HepG2 (cell line): ENCODE measurements around the gene UBAC1. TPM values are rescaled to one million over a fixed set of nuclear protein-coding genes. Genes with fewer than 3 reads are reported as not detected.

Source experiments
- ATAC-seq: fragments of 200-7000 bp; cut with Tn5 transposase; 3 replicates; pipeline ENCODE4 v1.9.1; 2020; ENCODE audit warnings: mild to moderate bottlenecking, moderate library complexity
- BruUV-seq: library from RNA; stranded (reverse); fragments of 400-500 nt; replicated peaks from 2 replicates; lab custom pipeline; 2021; lab: Mats Ljungman, UMichigan
- CTCF ChIA-PET: fragments of 300-600 bp; formaldehyde crosslinking; extraction: SDS; loops from one replicate; lab custom pipeline; 2021; ENCODE audit warnings: low total read pairs, inconsistent platforms, low intra/inter-chr PET ratio; lab: Yijun Ruan, JAX
- POLR2A ChIA-PET: fragments of 350-600 bp; sonication (Branson Sonifier 250); formaldehyde crosslinking; loops from one replicate; lab custom pipeline; 2020; ENCODE audit warnings: antibody characterized with exemption, inconsistent platforms; lab: Yijun Ruan, JAX
- DNase-seq: peaks from one replicate; pipeline ENCODE4 v3.0.0-alpha.2; 2015; ENCODE audit warnings: low spot score
- FAIRE-seq: peaks from 3 replicates; lab custom pipeline; 2011; peaks lifted over from hg19 to GRCh38; lab: Jason Lieb, UNC
- H2AFZ ChIP-seq: one replicate; pipeline ENCODE4 v1.6.1; 2011; ENCODE audit warnings: low read length, inconsistent platforms
- H3K27ac ChIP-seq: fragments of 300-600 bp; 3 replicates; pipeline ENCODE4 v1.8.0; 2011; ENCODE audit warnings: mixed run types, mild to moderate bottlenecking, mixed read lengths, low read length, inconsistent platforms; ENCODE audit not compliant: insufficient read depth; ENCODE audit errors: extremely low read length
- H3K27me3 ChIP-seq, 2 experiments: fragments of 200-600 bp in 1 of 2; 2 replicates in 1 of 2; 3 replicates in 1 of 2; pipeline versions ENCODE4 v1.6.0 to v1.8.0; 2011; ENCODE audit warnings: low read length in 2 of 2, mild to moderate bottlenecking in 2 of 2, moderate library complexity in 2 of 2, inconsistent platforms in 1 of 2; ENCODE audit not compliant: insufficient read depth in 2 of 2, control insufficient read depth in 1 of 2
- H3K36me3 ChIP-seq, 2 experiments: fragments of 200-600 bp in 1 of 2; replicated peaks in 1 of 2; 2 replicates in 1 of 2; 3 replicates in 1 of 2; pipeline versions ENCODE4 v1.5.1 to v1.8.0; 2011; ENCODE audit warnings: low read length in 2 of 2, inconsistent platforms in 1 of 2; ENCODE audit not compliant: insufficient read depth in 2 of 2, control insufficient read depth in 1 of 2
- H3K4me1 ChIP-seq: 2 replicates; pipeline ENCODE4 v1.5.1; 2012; ENCODE audit warnings: low read length, inconsistent platforms; ENCODE audit not compliant: insufficient read depth
- H3K4me2 ChIP-seq: 2 replicates; pipeline ENCODE4 v1.6.0; 2011; ENCODE audit warnings: low read depth, low read length, inconsistent platforms
- H3K4me3 ChIP-seq, 3 experiments: fragments of 200-600 bp in 1 of 3; sonication (generic), shearing (Covaris generic) in 1 of 3; replicated peaks in 1 of 3; 2 replicates each; pipeline ENCODE4 v1.5.1; 2011 to 2016; ENCODE audit warnings: low read length in 3 of 3, inconsistent platforms in 2 of 3, low read depth in 2 of 3, mild to moderate bottlenecking in 2 of 3, control low read depth in 1 of 3, mixed read lengths in 1 of 3; ENCODE audit not compliant: insufficient read depth in 1 of 3
- H3K79me2 ChIP-seq: one replicate; pipeline ENCODE4 v1.6.1; 2011; ENCODE audit warnings: low read length, inconsistent platforms; ENCODE audit not compliant: insufficient read depth
- H3K9ac ChIP-seq: 2 replicates; pipeline ENCODE4 v1.6.0; 2011; ENCODE audit warnings: mild to moderate bottlenecking, low read depth, low read length, inconsistent platforms; ENCODE audit not compliant: insufficient read depth
- H3K9me3 ChIP-seq: 2 replicates; pipeline ENCODE4 v1.5.1; 2012; ENCODE audit warnings: mild to moderate bottlenecking, low read length
- H4K20me1 ChIP-seq: 2 replicates; pipeline ENCODE4 v1.6.0; 2011; ENCODE audit warnings: inconsistent platforms, mild to moderate bottlenecking, low read length, moderate library complexity; ENCODE audit not compliant: insufficient read depth
- PTBP1 ChIP-seq: fragments of 200-400 bp; formaldehyde crosslinking; IDR thresholded peaks from 2 replicates; pipeline ENCODE4 v1.6.1; 2018; ENCODE audit warnings: low read length, low read depth; ENCODE audit not compliant: poor library complexity, severe bottlenecking
- ZNF317 ChIP-seq: sonication (generic); formaldehyde crosslinking; IDR thresholded peaks from 2 replicates; pipeline ENCODE4 v1.5.0; 2020; ENCODE audit warnings: mild to moderate bottlenecking, missing genetic modification reagents
- ZNF598 ChIP-seq: sonication (generic); formaldehyde crosslinking; IDR thresholded peaks from 2 replicates; pipeline ENCODE4 v1.5.1; 2020; ENCODE audit warnings: mild to moderate bottlenecking, missing genetic modification reagents, borderline replicate concordance
- ZNF780A ChIP-seq: sonication (generic); formaldehyde crosslinking; IDR thresholded peaks from 2 replicates; pipeline ENCODE4 v1.8.0; 2022; ENCODE audit warnings: mild to moderate bottlenecking, missing genetic modification reagents, moderate library complexity
- WGBS: methylation state at CpG from one replicate; pipeline ENCODE4 v1.1.6; 2017; ENCODE audit warnings: low lambda C conversion rate; 5-methylcytosine and 5-hydroxymethylcytosine counted together
- in situ Hi-C: cut with HindIII; loops from 2 replicates; pipeline ENCODE4 v1.10.0; 2017; ENCODE audit warnings: low pct_unique_long_range_greater_than_20kb; ENCODE audit not compliant: extremely low pct_ligation_motif_present
- intact Hi-C: fragments of 100-400 bp; cut with micrococcal nuclease; formaldehyde crosslinking; loops from one replicate; pipeline ENCODE4 v1.10.0; 2022; ENCODE audit not compliant: unreplicated experiment
- polyA plus RNA-seq, 8 experiments: library from polyadenylated mRNA; depleted of rRNA in 3 of 8; stranded (reverse) in 7 of 8; unstranded in 1 of 8; fragments of >200 nt; fragmentation: Illumina TruSeq in 4 of 8; extraction: Trizol in 4 of 8; gene quantifications; 2 replicates each; pipeline versions ENCODE4 v1.2.1 to v1.2.3, GENCODE V29; 2011 to 2016; ENCODE audit warnings: low read depth in 4 of 8, missing spikeins in 1 of 8, mixed read lengths in 1 of 8; ENCODE audit not compliant: insufficient read depth in 1 of 8
- total RNA-seq, 5 experiments: library from RNA; depleted of rRNA; stranded (reverse); fragments of >200 nt; fragmentation: Illumina TruSeq; extraction: Trizol; gene quantifications; 2 replicates each; pipeline ENCODE4 v1.2.3, GENCODE V29; 2016; ENCODE audit warnings: low read depth in 1 of 5
- TF ChIP-seq, protein P1 (sequence below): sonication (generic); formaldehyde crosslinking; IDR thresholded peaks from 2 replicates; pipeline ENCODE4 v1.8.0; 2022; ENCODE audit warnings: mild to moderate bottlenecking, missing genetic modification reagents
- TF ChIP-seq, protein P2 (sequence below): sonication (generic); formaldehyde crosslinking; conservative IDR thresholded peaks from 2 replicates; pipeline ENCODE4 v1.8.1; 2023; ENCODE audit warnings: missing genetic modification reagents
- TF ChIP-seq, protein P3 (sequence below): sonication (generic); formaldehyde crosslinking; IDR thresholded peaks from 2 replicates; pipeline ENCODE4 v1.8.1; 2023; ENCODE audit warnings: mild to moderate bottlenecking, moderate library complexity, missing genetic modification reagents
- TF ChIP-seq, protein P4 (sequence below): sonication (generic); formaldehyde crosslinking; IDR thresholded peaks from 2 replicates; pipeline ENCODE4 v1.4.0; 2020; ENCODE audit warnings: missing genetic modification reagents; ENCODE audit errors: not compliant biosample characterization

The UBAC1 gene
- total and polyA plus RNA-seq, 2 of the 13 experiments (the other 11 are each of a cell fraction or from before 2014, with no cell fraction given) = 32.2 to 34.1 TPM

- TF ChIP-seq, protein P1, sequence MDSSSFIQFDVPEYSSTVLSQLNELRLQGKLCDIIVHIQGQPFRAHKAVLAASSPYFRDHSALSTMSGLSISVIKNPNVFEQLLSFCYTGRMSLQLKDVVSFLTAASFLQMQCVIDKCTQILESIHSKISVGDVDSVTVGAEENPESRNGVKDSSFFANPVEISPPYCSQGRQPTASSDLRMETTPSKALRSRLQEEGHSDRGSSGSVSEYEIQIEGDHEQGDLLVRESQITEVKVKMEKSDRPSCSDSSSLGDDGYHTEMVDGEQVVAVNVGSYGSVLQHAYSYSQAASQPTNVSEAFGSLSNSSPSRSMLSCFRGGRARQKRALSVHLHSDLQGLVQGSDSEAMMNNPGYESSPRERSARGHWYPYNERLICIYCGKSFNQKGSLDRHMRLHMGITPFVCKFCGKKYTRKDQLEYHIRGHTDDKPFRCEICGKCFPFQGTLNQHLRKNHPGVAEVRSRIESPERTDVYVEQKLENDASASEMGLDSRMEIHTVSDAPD (CRISPR knock-in tag) = no peak
- TF ChIP-seq, protein P2, sequence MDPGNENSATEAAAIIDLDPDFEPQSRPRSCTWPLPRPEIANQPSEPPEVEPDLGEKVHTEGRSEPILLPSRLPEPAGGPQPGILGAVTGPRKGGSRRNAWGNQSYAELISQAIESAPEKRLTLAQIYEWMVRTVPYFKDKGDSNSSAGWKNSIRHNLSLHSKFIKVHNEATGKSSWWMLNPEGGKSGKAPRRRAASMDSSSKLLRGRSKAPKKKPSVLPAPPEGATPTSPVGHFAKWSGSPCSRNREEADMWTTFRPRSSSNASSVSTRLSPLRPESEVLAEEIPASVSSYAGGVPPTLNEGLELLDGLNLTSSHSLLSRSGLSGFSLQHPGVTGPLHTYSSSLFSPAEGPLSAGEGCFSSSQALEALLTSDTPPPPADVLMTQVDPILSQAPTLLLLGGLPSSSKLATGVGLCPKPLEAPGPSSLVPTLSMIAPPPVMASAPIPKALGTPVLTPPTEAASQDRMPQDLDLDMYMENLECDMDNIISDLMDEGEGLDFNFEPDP (CRISPR knock-in tag) = no peak
- no peak for TF ChIP-seq ZNF780A (CRISPR knock-in tag)
- TF ChIP-seq PTBP1 = no peak
Measured at GRCh38 chr9:135998410-135999071, 37.4 kb upstream of the UBAC1 start (continued).

- DNase-seq = no peak
- no peak for FAIRE-seq
- 60% methylated on average over 1 of the region's 10 CpGs for WGBS
Measured at GRCh38 chr9:135998016-135998380, 36.8 kb upstream of the UBAC1 start.

More at GRCh38 chr9:135998016-135998380, 36.8 kb upstream of the UBAC1 start:
- Histone ChIP-seq H3K9me3 (no peaks in the 10 kb centered on the region), H3K27me3 (no peaks in the 10 kb centered on the region; a peak in 1 of 5 replicates)
- TF ChIP-seq, protein P3, sequence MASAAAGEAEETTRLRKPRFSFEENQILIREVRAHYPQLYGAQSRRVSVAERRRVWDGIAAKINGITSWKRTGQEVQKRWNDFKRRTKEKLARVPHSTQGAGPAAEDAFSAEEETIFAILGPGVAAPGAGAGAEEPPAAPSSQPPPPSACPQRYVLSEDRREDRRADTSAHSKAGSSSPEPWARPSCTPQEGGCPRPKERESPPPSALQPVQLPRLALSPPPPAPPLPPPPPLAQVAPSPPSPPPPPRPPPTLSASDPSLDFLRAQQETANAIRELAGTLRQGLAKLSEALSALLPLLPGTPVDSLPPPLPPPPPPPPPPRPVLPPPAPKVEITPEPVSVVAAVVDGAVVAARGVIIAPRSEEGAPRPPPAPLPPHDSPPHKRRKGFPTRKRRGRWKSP (CRISPR knock-in tag) = no peak
- TF ChIP-seq ZNF317 (CRISPR knock-in tag) = no peak
- TF ChIP-seq ZNF598 (CRISPR knock-in tag) = no peak
- TF ChIP-seq, protein P4, sequence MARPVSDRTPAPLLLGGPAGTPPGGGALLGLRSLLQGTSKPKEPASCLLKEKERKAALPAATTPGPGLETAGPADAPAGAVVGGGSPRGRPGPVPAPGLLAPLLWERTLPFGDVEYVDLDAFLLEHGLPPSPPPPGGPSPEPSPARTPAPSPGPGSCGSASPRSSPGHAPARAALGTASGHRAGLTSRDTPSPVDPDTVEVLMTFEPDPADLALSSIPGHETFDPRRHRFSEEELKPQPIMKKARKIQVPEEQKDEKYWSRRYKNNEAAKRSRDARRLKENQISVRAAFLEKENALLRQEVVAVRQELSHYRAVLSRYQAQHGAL (CRISPR knock-in tag) = no peak
- TF ChIP-seq, all 625 proteins: peak for 0
- POLR2A ChIA-PET = no interaction called here
- no TSS peak for BruUV-seq
- Histone ChIP-seq H3K36me3 (no peaks in the 10 kb centered on the region), H3K79me2 (no peaks in the 10 kb centered on the region), H3K4me3 (no peak overlapping the region), H3K4me2 (no peak overlapping the region), H2AFZ (no peak overlapping the region), H3K27ac (no peak overlapping the region), H4K20me1 (no peaks in the 10 kb centered on the region), H3K9ac (no peak overlapping the region), H3K4me1 (peaks cover 70% of the 10 kb centered on the region)
- intact Hi-C loops (no loop called here), in situ Hi-C loops (loop anchor here (25.0 kb wide), 1 partner anchor 264 kb away; no protein-coding TSS in a partner anchor)
- CTCF ChIA-PET = no interaction called here
- no peak for ATAC-seq
